Caco-2 (cell line): ENCODE measurements around the gene ADAMTS9. TPM values are rescaled to one million over a fixed set of nuclear protein-coding genes. Genes with fewer than 3 reads are reported as not detected.

Source experiments
- BruUV-seq: library from RNA; stranded (reverse); fragments of 400-500 nt; replicated peaks from 2 replicates; lab custom pipeline; 2021; lab: Mats Ljungman, UMichigan
- CTCF ChIA-PET: fragments of 300-600 bp; sonication (Branson Sonifier 250); formaldehyde crosslinking; loops from one replicate; lab custom pipeline; 2022; ENCODE audit warnings: antibody characterized with exemption; lab: Charles Lee
- POLR2A ChIA-PET: fragments of 300-600 bp; sonication (Branson Sonifier 250); formaldehyde crosslinking; loops from one replicate; lab custom pipeline; 2022; ENCODE audit warnings: antibody characterized with exemption; lab: Charles Lee
- DNase-seq, 2 experiments: peaks; one replicate each; pipeline versions ENCODE4 v3.0.0 to v3.0.0-alpha.2; 2020 to 2022
- H3K27me3 ChIP-seq: replicated peaks from 2 replicates; pipeline ENCODE4 v1.6.0; 2011; ENCODE audit warnings: low read length; ENCODE audit not compliant: control insufficient read depth, insufficient read depth
- H3K36me3 ChIP-seq: 2 replicates; pipeline ENCODE4 v1.5.1; 2011; ENCODE audit warnings: low read length; ENCODE audit not compliant: control insufficient read depth, insufficient read depth
- H3K4me1 ChIP-seq: fragments of 250-450 bp; sonication (Bioruptor Pico); 2 replicates; pipeline ENCODE4 v1.5.1; 2020; ENCODE audit warnings: mild to moderate bottlenecking
- H3K4me3 ChIP-seq: 2 replicates; pipeline ENCODE4 v1.5.1; 2011; ENCODE audit warnings: low read depth, mild to moderate bottlenecking, control low read depth, low read length
- H3K9me3 ChIP-seq: fragments of 250-450 bp; sonication (Bioruptor Pico); 2 replicates; pipeline ENCODE4 v1.5.1; 2020; ENCODE audit warnings: mild to moderate bottlenecking, moderate library complexity
- H3K27ac Mint-ChIP-seq: one replicate; pipeline ENCODE4 v1.8.0; 2022; ENCODE audit warnings: mixed read lengths; ENCODE audit not compliant: unreplicated experiment
- H3K27me3 Mint-ChIP-seq: one replicate; pipeline ENCODE4 v1.8.0; 2022; ENCODE audit warnings: mixed read lengths; ENCODE audit not compliant: insufficient read depth, unreplicated experiment
- H3K36me3 Mint-ChIP-seq: one replicate; pipeline ENCODE4 v1.8.0; 2022; ENCODE audit warnings: mild to moderate bottlenecking, mixed read lengths; ENCODE audit not compliant: insufficient read depth, unreplicated experiment
- H3K4me1 Mint-ChIP-seq: one replicate; pipeline ENCODE4 v1.8.0; 2022; ENCODE audit warnings: low read depth, mixed read lengths; ENCODE audit not compliant: unreplicated experiment
- H3K4me3 Mint-ChIP-seq: one replicate; pipeline ENCODE4 v1.8.0; 2022; ENCODE audit warnings: mild to moderate bottlenecking, moderate library complexity, mixed read lengths; ENCODE audit not compliant: unreplicated experiment
- H3K9me3 Mint-ChIP-seq: one replicate; pipeline ENCODE4 v1.8.0; 2022; ENCODE audit warnings: mixed read lengths; ENCODE audit not compliant: unreplicated experiment
- intact Hi-C: fragments of 100-400 bp; cut with micrococcal nuclease; formaldehyde crosslinking; loops from one replicate; pipeline ENCODE4 v1.10.0; 2022; ENCODE audit not compliant: unreplicated experiment
- total RNA-seq: library from RNA; stranded (reverse); gene quantifications from 2 replicates; pipeline ENCODE4 v1.2.3, GENCODE V29; 2022
- TF ChIP-seq, protein P1 (sequence below), 2 experiments: fragments of 200-600 bp in 1 of 2; IDR thresholded peaks; 1 replicate in 1 of 2; 2 replicates in 1 of 2; pipeline versions ENCODE4 v1.5.1 to v1.8.0; 2011 to 2022; ENCODE audit warnings: antibody characterized with exemption in 1 of 2, control low read depth in 1 of 2, inconsistent platforms in 1 of 2, low read depth in 1 of 2, low read length in 1 of 2, mild to moderate bottlenecking in 1 of 2, moderate library complexity in 1 of 2; ENCODE audit not compliant: insufficient read depth in 1 of 2, severe bottlenecking in 1 of 2, unreplicated experiment in 1 of 2

ADAMTS9 gene
- total RNA-seq, 1 experiment from 2014 or later: 4.0 TPM

- intact Hi-C loops: no loop called here
- Mint-ChIP-seq H3K27me3 (no peaks in the 10 kb centered on the region), H3K4me3 (no peak overlapping the region), H3K27ac (no peak overlapping the region), H3K36me3 (no peaks in the 10 kb centered on the region), H3K4me1 (no peaks in the 10 kb centered on the region), H3K9me3 (no peaks in the 10 kb centered on the region)
- ChIA-PET CTCF (no interaction called here), POLR2A (no interaction called here)
- TF ChIP-seq, protein P1, sequence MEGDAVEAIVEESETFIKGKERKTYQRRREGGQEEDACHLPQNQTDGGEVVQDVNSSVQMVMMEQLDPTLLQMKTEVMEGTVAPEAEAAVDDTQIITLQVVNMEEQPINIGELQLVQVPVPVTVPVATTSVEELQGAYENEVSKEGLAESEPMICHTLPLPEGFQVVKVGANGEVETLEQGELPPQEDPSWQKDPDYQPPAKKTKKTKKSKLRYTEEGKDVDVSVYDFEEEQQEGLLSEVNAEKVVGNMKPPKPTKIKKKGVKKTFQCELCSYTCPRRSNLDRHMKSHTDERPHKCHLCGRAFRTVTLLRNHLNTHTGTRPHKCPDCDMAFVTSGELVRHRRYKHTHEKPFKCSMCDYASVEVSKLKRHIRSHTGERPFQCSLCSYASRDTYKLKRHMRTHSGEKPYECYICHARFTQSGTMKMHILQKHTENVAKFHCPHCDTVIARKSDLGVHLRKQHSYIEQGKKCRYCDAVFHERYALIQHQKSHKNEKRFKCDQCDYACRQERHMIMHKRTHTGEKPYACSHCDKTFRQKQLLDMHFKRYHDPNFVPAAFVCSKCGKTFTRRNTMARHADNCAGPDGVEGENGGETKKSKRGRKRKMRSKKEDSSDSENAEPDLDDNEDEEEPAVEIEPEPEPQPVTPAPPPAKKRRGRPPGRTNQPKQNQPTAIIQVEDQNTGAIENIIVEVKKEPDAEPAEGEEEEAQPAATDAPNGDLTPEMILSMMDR (IDR thresholded peaks at IDR 0.05; ENCODE audit: insufficient read depth in 1 of 2, low read depth in 1 of 2, low read length in 1 of 2, severe bottlenecking in 1 of 2, unreplicated experiment in 1 of 2): no peak
- Histone ChIP-seq H3K4me3 (no peak overlapping the region), H3K4me1 (no peaks in the 10 kb centered on the region), H3K36me3 (no peaks in the 10 kb centered on the region), H3K9me3 (no peaks in the 10 kb centered on the region), H3K27me3 (no peaks in the 10 kb centered on the region)
- no TSS peak for BruUV-seq
- no peak for DNase-seq
Measured at GRCh38 chr3:64560791-64561190, 127.0 kb downstream of the ADAMTS9 start.

DNA sequence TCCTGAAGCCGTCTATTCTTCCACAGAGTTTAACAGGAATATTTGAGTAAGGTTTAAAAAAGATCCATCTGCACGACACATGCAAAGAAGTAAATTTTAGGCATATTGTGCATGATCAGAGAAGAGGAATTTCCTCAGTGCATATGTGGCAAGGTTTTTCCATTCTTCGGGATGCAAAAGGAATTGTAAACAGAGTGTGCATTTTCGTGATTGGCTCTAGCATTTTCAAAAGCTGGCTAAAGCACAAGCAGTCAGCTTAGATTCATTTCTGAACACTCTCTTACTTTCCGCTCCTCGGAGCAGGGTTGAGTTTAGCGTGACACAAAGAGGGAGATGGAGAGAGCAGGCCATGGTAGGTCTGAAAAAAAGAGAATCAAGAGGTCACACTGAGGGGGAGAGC lies 128.2 kb downstream of the ADAMTS9 start:
- no peak overlapping the region for H3K27ac Mint-ChIP-seq
- Histone ChIP-seq H3K36me3 (no peaks in the 10 kb centered on the region), H3K9me3 (no peaks in the 10 kb centered on the region), H3K27me3 (no peaks in the 10 kb centered on the region), H3K4me3 (no peak overlapping the region), H3K4me1 (no peaks in the 10 kb centered on the region)
- H3K9me3 Mint-ChIP-seq: no peaks in the 10 kb centered on the region
- H3K4me3 Mint-ChIP-seq: no peak overlapping the region
- no peak for DNase-seq
- intact Hi-C loops: no loop called here
- BruUV-seq: no TSS peak
- TF ChIP-seq, protein P1 (IDR thresholded peaks at IDR 0.05; ENCODE audit: insufficient read depth in 1 of 2, low read depth in 1 of 2, low read length in 1 of 2, severe bottlenecking in 1 of 2, unreplicated experiment in 1 of 2): no peak
- no peaks in the 10 kb centered on the region for H3K4me1 Mint-ChIP-seq
- peaks cover 3% of the 10 kb centered on the region for H3K27me3 Mint-ChIP-seq
- ChIA-PET POLR2A (no interaction called here), CTCF (no interaction called here)
- no peaks in the 10 kb centered on the region for H3K36me3 Mint-ChIP-seq

DNA sequence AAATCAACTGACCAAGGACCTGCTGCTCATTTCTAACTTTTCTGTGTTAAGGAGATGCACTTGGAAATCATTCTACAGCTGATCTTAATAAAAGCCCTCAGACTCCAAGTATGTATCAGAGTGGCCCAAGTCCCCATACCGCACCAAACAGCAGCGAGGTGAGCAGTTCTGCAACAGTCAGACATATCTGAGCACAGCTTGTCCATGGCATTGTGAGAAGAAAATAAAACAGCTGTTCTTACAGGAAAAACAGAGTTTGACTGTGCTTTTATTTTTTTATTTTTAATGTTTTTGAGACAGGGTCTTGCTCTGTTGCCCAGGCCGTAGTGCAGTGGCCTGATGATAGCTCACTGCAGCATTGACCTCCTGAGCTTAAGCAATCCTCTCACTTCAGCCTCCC lies 131.8 kb downstream of the ADAMTS9 start:
- peaks cover 21% of the 10 kb centered on the region for H3K4me1 ChIP-seq
- Mint-ChIP-seq H3K36me3 (no peaks in the 10 kb centered on the region), H3K4me1 (peaks cover 23% of the 10 kb centered on the region), H3K9me3 (no peaks in the 10 kb centered on the region), H3K27me3 (peaks cover 3% of the 10 kb centered on the region), H3K4me3 (no peak overlapping the region), H3K27ac (no peak overlapping the region)
- BruUV-seq: no TSS peak
- intact Hi-C loops: no loop called here
- no peak overlapping the region for H3K4me3 ChIP-seq
- POLR2A ChIA-PET: no interaction called here
- CTCF ChIA-PET: no interaction called here
- H3K36me3 ChIP-seq: no peaks in the 10 kb centered on the region
- DNase-seq: no peak
- no peaks in the 10 kb centered on the region for H3K9me3 ChIP-seq
- no peaks in the 10 kb centered on the region for H3K27me3 ChIP-seq
- TF ChIP-seq, protein P1 (IDR thresholded peaks at IDR 0.05; ENCODE audit: insufficient read depth in 1 of 2, low read depth in 1 of 2, low read length in 1 of 2, severe bottlenecking in 1 of 2, unreplicated experiment in 1 of 2): no peak
